ENCODE results near the gene MMP12.

The MMP12 gene

DNA sequence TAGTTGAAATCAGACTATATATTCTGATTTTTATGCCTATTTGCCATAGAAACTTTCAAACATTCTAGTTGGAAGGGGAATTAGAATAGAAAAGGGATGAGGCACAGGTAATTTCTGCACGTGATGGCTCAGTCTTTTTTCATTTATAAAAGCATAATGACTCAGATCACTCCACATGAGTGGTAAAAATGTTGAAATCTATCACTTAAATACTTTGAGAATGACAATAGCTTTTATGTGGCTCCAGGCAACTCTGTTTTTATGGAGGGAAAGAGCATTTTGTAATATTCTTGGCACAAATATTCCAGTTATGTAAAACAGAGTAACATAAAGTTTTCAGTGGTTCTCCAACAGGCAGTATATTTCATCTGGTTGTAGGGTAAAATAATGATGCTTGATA lies 25.5 kb downstream of the MMP12 start:
- DNase-seq: no peak

DNA sequence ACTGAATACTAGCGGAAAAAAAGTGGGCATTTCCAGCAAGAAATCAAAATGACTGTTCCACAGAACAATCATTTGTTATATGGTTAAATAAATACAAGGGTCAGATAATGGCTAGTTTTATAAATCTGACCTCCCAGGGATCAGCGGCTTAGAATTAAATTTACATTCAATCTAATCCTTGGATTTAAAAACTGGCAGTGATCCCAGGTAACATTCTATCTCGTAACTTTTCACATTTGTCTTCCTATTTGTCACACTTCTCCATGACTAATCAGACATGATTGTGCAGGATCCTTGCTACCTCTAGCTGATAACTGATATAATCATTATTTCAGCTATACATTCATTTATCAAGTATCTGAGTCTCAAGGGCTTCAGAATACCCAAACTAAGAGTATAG lies 28.5 kb downstream of the MMP12 start:
- no peak for DNase-seq

DNA sequence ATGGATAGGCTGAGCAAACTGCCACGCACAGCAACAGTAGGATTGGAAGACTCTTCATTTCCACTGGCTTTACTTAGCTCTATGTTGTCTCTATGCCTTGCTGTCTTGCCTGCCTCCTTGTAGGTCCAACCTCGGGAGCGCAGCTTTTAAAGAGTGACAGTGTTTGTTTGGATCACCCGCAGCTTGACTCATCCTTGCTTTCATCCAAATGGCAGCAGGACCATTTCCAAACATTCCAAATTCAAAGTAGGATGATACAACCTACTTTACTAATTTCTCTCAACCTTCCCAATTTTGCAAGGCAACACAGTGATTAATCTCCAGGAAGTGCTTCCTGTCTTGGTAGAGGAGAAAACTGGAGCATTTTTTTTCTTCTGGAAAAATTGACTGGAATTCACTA lies 31.3 kb downstream of the MMP12 start, which contains the start of gene MMP3:
MMP3 (minus strand) TSS at position 121 of the 400 bp plus-strand sequence; CDS start at position 58, 63 bp downstream.
- DNase-seq: no peak

- no peak for DNase-seq
Observed at GRCh38 chr11:102842930-102843329, 31.9 kb downstream of the MMP12 start.

DNA sequence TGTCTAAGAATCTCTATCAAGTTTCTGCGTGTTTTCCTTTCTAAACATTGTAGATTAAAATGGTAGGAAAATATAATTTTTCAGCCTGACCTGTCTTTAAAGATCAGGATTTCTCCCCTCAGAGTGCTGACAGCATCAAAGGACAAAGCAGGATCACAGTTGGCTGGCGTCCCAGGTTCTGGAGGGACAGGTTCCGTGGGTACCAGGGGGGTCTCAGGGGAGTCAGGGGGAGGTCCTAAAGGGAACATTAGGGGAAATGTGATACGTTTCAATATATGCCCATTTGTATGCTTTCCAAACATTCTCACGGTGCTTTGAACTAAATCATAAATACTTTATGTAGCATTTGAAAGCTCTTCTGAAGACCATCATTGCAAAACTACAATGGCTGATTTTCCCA lies 34.8 kb downstream of the MMP12 start:
- DNase-seq: no peak

DNA sequence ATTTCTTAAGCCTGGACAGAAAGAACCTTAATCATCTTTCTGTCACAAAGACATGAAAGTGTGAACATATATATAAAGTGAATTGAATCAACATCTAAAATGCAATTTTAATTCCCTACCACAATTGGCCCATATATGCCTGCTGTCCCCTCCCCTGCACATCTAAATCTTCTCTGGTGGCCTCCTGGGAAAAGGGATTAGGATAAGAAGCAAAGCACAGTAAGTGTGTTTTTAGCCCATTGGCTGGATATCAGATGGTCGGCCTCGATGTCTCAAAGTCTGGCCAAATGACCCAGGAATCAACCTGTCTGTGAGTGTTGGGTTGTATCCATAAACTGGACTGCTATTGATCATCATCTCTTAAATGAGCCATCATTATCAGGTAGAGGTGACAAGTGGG lies 37.1 kb downstream of the MMP12 start:
- no peak for DNase-seq

- no peak for DNase-seq
Observed at GRCh38 chr11:102837156-102837555, 37.6 kb downstream of the MMP12 start.

DNA sequence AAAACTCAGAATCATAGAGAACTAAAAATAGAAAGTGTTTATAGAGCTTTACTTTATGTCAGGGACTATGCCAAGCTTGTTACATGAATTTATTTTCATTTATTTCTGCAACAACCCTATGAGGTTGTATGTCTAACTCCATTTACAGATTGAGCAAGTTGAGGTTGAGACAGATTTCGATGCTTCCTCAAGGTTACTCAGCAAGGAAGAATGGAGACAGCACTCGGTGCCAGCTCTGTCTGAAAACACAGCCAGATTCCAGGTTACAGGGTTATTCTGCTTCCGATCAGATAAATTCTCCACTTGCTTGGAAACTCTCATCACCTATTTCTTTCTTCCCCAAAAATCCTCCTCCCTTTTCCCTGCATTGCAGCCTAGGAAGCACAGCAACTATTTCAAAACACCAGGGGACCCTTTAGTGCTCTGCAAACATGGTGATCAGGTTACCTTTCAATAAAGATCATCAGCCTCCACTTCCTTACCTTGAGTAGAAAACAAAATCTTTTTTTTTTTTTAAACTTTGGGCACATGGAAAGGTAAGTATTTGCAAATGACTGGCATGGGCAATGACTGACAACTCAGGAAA lies 38.4 kb downstream of the MMP12 start:
- no peak for DNase-seq

GRCh38 chr11:102833731-102834130 lies 41.1 kb downstream of the MMP12 start:
- no peak for DNase-seq

DNA sequence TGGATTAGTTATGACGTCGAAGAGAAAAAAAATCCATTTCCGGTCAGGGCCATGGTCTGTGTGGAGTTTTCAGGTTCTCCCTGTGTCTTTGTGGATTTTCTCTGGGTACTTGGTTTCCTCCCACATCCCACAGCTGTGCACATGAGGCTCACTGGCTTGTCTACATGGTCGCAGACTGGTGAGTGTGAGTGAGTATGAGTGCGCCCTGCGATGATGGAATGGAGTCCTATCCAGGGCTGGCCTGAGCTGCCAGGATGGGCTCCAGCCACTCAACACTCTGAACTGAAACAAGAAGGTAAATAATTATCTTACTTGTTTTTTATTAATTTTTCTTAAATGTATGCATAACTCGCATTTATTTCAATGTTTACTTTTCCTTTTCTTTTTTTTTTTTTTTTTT lies 42.2 kb downstream of the MMP12 start:
- no peak for DNase-seq

DNA sequence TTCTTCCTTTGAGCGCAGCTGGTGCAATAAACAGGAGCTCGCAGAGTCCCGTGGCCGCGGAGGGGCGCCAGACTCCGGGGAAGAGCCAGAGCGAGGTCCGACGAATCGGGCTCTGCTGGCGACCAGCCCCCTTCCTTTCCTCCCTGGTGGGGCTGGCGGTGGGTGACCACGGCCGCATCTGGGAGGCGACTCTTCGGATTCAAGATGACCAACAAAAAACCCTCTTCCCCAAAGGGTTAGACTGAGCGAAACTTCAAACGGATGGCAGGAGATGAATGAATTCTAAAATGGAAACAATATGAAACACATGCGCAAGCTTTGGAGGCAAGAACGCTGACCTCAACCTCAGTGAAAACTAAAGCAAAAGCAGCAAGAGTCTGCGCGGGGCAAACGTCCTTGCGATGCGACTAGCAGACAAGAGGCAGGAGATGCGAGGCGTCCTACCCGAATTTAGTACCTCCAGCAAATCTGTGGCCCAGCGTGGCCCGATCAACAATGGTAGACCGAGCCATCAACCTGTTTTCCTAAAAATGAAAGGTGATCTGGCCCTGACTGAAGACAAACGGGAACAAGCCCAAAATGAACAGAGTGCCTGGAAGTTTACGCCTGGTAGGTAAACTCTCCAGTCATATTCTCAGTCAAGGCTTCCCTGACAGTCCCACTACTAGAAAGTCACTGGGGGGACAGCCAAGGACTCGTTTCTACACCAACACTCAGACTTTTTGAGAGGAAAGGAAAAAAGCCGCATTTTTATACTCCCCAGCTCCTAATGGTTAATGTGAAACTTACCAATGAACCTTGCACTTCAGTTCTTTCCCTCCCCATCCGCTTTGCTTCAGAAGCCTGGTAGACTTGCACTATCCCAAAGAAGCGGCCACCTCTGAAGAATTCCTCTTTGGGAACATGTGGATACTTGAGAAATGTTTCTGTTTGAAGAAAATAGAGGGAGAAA lies 43.0 kb downstream of the MMP12 start:
- DNase-seq: no peak

DNA sequence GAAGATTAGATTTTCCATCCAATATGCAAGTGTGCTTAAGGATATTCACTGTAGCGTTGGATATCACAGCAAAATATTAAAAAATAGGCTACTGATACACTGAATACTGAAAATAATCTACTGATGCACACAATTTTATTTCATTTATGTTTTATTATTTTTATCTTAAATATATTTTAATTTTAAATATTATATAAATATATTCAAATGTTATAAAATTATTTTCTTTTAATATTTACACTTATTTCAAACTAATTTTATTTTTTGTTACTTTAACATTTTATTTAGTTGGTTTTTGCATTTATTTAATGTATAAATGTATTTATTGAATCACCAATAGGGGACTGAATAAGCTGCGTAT lies 43.7 kb downstream of the MMP12 start:
- no peak for DNase-seq

- no peak for DNase-seq
Observed at GRCh38 chr11:102830001-102830727, 44.6 kb downstream of the MMP12 start.

- DNase-seq: no peak
Observed at GRCh38 chr11:102829316-102830000, 45.3 kb downstream of the MMP12 start.

DNA sequence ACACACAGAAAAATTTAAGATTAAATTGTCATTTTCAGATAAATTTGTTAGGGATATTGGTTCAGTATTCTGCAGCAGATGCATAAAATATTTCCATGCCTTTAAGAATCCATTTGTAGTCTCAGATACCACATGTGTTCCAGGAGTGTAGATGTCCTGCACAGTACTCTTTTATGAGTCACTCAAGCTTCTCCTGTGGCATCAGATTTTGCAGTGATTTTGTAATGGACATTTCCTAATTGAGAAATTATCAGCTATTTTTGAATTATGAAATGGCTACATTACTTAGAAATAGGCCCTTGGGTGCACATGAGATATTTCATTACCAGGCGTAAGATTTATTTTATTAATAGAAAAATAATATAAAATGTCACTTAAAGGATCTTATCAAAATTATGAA lies 50.2 kb downstream of the MMP12 start:
- no peak for DNase-seq

GRCh38 chr11:102819491-102819890 lies 55.3 kb downstream of the MMP12 start:
- DNase-seq: no peak

GRCh38 chr11:102813484-102813883 lies 61.3 kb downstream of the MMP12 start:
- no peak for DNase-seq
